SH-SY5Y (cell line): Measurements from ENCODE around the gene NAA30.

ENCODE experiments used
- GATA2 ChIP-seq: IDR thresholded peaks from 2 replicates; pipeline ENCODE4 v1.6.1; 2011; ENCODE audit warnings: mild to moderate bottlenecking, low read depth, low read length
- GATA3 ChIP-seq: IDR thresholded peaks from 2 replicates; pipeline ENCODE4 v1.6.1; 2011; ENCODE audit warnings: low read depth, mild to moderate bottlenecking, low read length, moderate library complexity

DNA sequence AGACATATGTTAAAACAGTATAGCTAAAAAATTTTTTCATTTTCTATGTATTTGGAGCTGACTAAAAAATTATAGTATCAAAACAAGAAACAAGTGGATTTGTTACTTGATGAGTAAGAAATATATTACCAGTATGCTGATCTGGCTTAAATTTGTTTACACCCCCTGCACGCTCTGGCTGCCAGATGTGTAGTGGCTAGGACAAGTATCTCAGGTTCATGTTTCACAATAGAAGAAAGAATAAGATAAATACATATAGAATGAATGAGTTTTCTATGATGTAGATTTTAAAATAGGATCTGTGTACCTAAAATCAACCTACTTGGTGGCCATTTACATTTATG lies 13.1 kb downstream of the NAA30 start:
- no peak for TF ChIP-seq GATA2
- TF ChIP-seq GATA3, result no peak
